H1 (cell line): Measurements from ENCODE around the gene TBC1D30. TPM values are rescaled to one million over a fixed set of nuclear protein-coding genes. Genes with fewer than 3 reads are reported as not detected.

ENCODE experiments used
- CTCF ChIA-PET: fragments of 300-600 bp; sonication (Branson Sonifier 250); formaldehyde crosslinking; loops from one replicate; lab custom pipeline; 2021; ENCODE audit not compliant: partially characterized antibody; lab: Charles Lee
- POLR2A ChIA-PET: fragments of 300-600 bp; sonication (Branson Sonifier 250); formaldehyde crosslinking; loops from one replicate; lab custom pipeline; 2021; ENCODE audit warnings: inconsistent platforms; ENCODE audit not compliant: partially characterized antibody; lab: Charles Lee
- DNase-seq, 2 experiments: peaks; one replicate each; pipeline versions ENCODE4 v3.0.0 to v3.0.0-alpha.2; 2010 to 2022; ENCODE audit warnings: low spot score in 2 of 2, low read depth in 1 of 2, mixed read lengths in 1 of 2
- FAIRE-seq: peaks from 2 replicates; lab custom pipeline; 2011; peaks lifted over from hg19 to GRCh38; lab: Jason Lieb, UNC
- H2AFZ ChIP-seq: 2 replicates; pipeline ENCODE4 v1.8.1; 2012; ENCODE audit warnings: low read length, inconsistent platforms
- H2AK5ac ChIP-seq: 2 replicates; pipeline ENCODE4 v1.6.1; 2013; ENCODE audit warnings: low read depth, low read length
- H2BK120ac ChIP-seq: replicated peaks from 2 replicates; pipeline ENCODE3; 2013; ENCODE audit warnings: low read depth, low read length, inconsistent platforms
- H2BK12ac ChIP-seq: 2 replicates; pipeline ENCODE4 v1.6.1; 2013; ENCODE audit warnings: low read depth, low read length
- H2BK15ac ChIP-seq: 2 replicates; pipeline ENCODE4 v1.6.1; 2013; ENCODE audit warnings: low read length
- H2BK20ac ChIP-seq: 2 replicates; pipeline ENCODE4 v1.6.1; 2013; ENCODE audit warnings: low read length
- H2BK5ac ChIP-seq: 2 replicates; pipeline ENCODE4 v1.6.1; 2013; ENCODE audit warnings: low read depth, low read length
- H3K14ac ChIP-seq: 2 replicates; pipeline ENCODE4 v1.6.1; 2013; ENCODE audit warnings: inconsistent platforms; ENCODE audit not compliant: insufficient read length
- H3K18ac ChIP-seq: 2 replicates; pipeline ENCODE4 v1.6.1; 2013; ENCODE audit warnings: low read length; ENCODE audit errors: extremely low read depth
- H3K23ac ChIP-seq: 2 replicates; pipeline ENCODE4 v1.6.1; 2013; ENCODE audit warnings: inconsistent platforms; ENCODE audit not compliant: insufficient read length
- H3K23me2 ChIP-seq: 2 replicates; pipeline ENCODE4 v1.6.1; 2013; ENCODE audit warnings: low read depth, low read length
- H3K27ac ChIP-seq: 2 replicates; pipeline ENCODE4 v1.6.1; 2011; ENCODE audit warnings: low read depth, low read length, inconsistent platforms
- H3K27me3 ChIP-seq, 4 experiments: replicated peaks in 1 of 4; 1 replicate in 1 of 4; 2 replicates in 3 of 4; pipeline versions ENCODE4 v1.6.1 to v1.8.1; 2011 to 2013; ENCODE audit warnings: low read length in 3 of 4, mild to moderate bottlenecking in 3 of 4, inconsistent platforms in 2 of 4, mixed read lengths in 2 of 4, moderate library complexity in 1 of 4; ENCODE audit not compliant: control insufficient read depth in 3 of 4, insufficient read depth in 3 of 4; ENCODE audit errors: extremely low read depth in 1 of 4
- H3K36me3 ChIP-seq, 4 experiments: 2 replicates each; pipeline versions ENCODE4 v1.6.1 to v1.8.1; 2011 to 2013; ENCODE audit warnings: mild to moderate bottlenecking in 4 of 4, low read length in 3 of 4, moderate library complexity in 2 of 4, control low read depth in 1 of 4, inconsistent platforms in 1 of 4; ENCODE audit not compliant: insufficient read depth in 4 of 4, control insufficient read depth in 2 of 4
- H3K4ac ChIP-seq: replicated peaks from 2 replicates; pipeline ENCODE3; 2013; ENCODE audit warnings: low read length, low read depth, mixed read lengths, inconsistent platforms; ENCODE audit not compliant: insufficient read length
- H3K4me1 ChIP-seq, 4 experiments: replicated peaks in 1 of 4; 1 replicate in 1 of 4; 2 replicates in 3 of 4; pipeline versions ENCODE4 v1.6.1 to v1.8.1; 2011 to 2013; ENCODE audit warnings: low read length in 3 of 4, inconsistent platforms in 2 of 4, mixed read lengths in 1 of 4; ENCODE audit not compliant: insufficient read depth in 4 of 4, control insufficient read depth in 3 of 4
- H3K4me2 ChIP-seq, 2 experiments: 2 replicates each; pipeline versions ENCODE4 v1.6.1 to v1.8.1; 2011 to 2013; ENCODE audit warnings: low read depth in 2 of 2, low read length in 2 of 2, control low read depth in 1 of 2, inconsistent platforms in 1 of 2, mild to moderate bottlenecking in 1 of 2; ENCODE audit not compliant: insufficient read depth in 1 of 2
- H3K4me3 ChIP-seq, 4 experiments: fragments of 200-600, 300-600 bp in 1 of 4; sonication (generic), shearing (Covaris generic), sonication (Bioruptor Twin) in 1 of 4; 2 replicates each; pipeline versions ENCODE4 v1.5.1 to v1.8.1; 2011 to 2016; ENCODE audit warnings: low read length in 4 of 4, low read depth in 3 of 4, control low read depth in 2 of 4, inconsistent platforms in 2 of 4, mild to moderate bottlenecking in 2 of 4, mixed read lengths in 1 of 4, moderate library complexity in 1 of 4; ENCODE audit not compliant: insufficient read depth in 2 of 4; ENCODE audit errors: extremely low read depth in 1 of 4
- H3K56ac ChIP-seq: replicated peaks from 2 replicates; pipeline ENCODE3; 2013; ENCODE audit warnings: low read depth, mild to moderate bottlenecking, mixed read lengths, low read length, inconsistent platforms; ENCODE audit not compliant: insufficient read length
- H3K79me1 ChIP-seq: 2 replicates; pipeline ENCODE4 v1.6.1; 2013; ENCODE audit warnings: low read depth, low read length, control low read depth
- H3K79me2 ChIP-seq, 2 experiments: 2 replicates each; pipeline versions ENCODE4 v1.6.1 to v1.8.1; 2012 to 2013; ENCODE audit warnings: low read length in 2 of 2, mild to moderate bottlenecking in 2 of 2, inconsistent platforms in 1 of 2; ENCODE audit not compliant: insufficient read depth in 2 of 2, control insufficient read depth in 1 of 2
- H3K9ac ChIP-seq, 4 experiments: replicated peaks in 1 of 4; 1 replicate in 1 of 4; 2 replicates in 3 of 4; pipeline versions ENCODE4 v1.6.1 to v1.8.1; 2011 to 2013; ENCODE audit warnings: low read depth in 3 of 4, low read length in 3 of 4, control low read depth in 2 of 4, mild to moderate bottlenecking in 2 of 4, moderate library complexity in 2 of 4, inconsistent platforms in 1 of 4; ENCODE audit errors: extremely low read depth in 1 of 4
- H3K9me3 ChIP-seq, 2 experiments: 2 replicates each; pipeline versions ENCODE4 v1.6.1 to v1.8.1; 2012 to 2013; ENCODE audit warnings: mild to moderate bottlenecking in 2 of 2, moderate library complexity in 2 of 2, control low read depth in 1 of 2, inconsistent platforms in 1 of 2, low read depth in 1 of 2, low read length in 1 of 2, mixed read lengths in 1 of 2; ENCODE audit not compliant: insufficient read depth in 2 of 2
- H4K20me1 ChIP-seq, 2 experiments: replicated peaks in 1 of 2; 2 replicates each; pipeline versions ENCODE3 to v1.8.1; 2011 to 2013; ENCODE audit warnings: inconsistent platforms in 2 of 2, low read length in 2 of 2, mild to moderate bottlenecking in 1 of 2; ENCODE audit not compliant: insufficient read depth in 2 of 2, control insufficient read depth in 1 of 2
- H4K5ac ChIP-seq: 2 replicates; pipeline ENCODE4 v1.6.1; 2013; ENCODE audit warnings: low read length, low read depth, mixed read lengths, inconsistent platforms; ENCODE audit not compliant: insufficient read length
- H4K8ac ChIP-seq: 2 replicates; pipeline ENCODE4 v1.8.0; 2013; ENCODE audit warnings: mild to moderate bottlenecking, moderate library complexity, low read length, inconsistent platforms; ENCODE audit not compliant: insufficient read depth; ENCODE audit errors: extremely low read depth
- H4K91ac ChIP-seq: replicated peaks from 2 replicates; pipeline ENCODE3; 2013; ENCODE audit warnings: low read length, mixed read lengths, inconsistent platforms; ENCODE audit not compliant: insufficient read length
- BACH1 ChIP-seq: IDR thresholded peaks from 2 replicates; pipeline ENCODE4 v1.6.1; 2012; ENCODE audit warnings: low read length, improper control_type of control experiment
- E2F6 ChIP-seq: IDR thresholded peaks from 2 replicates; pipeline ENCODE4 v1.6.1; 2012; ENCODE audit warnings: inconsistent platforms
- SUZ12 ChIP-seq: fragments of 200-600 bp; sonication (generic); IDR thresholded peaks from 2 replicates; pipeline ENCODE4 v1.6.1; 2012; ENCODE audit warnings: mild to moderate bottlenecking, inconsistent platforms, low read length, moderate library complexity, mixed read lengths
- USF2 ChIP-seq: IDR thresholded peaks from 2 replicates; pipeline ENCODE4 v1.6.1; 2011; ENCODE audit warnings: low read length, improper control_type of control experiment
- WGBS, 2 experiments: shearing (Covaris generic) in 1 of 2; methylation state at CpG; one replicate each; pipeline versions ENCODE4 v1.1.6 to v1.1.7; 2013 to 2015; ENCODE audit warnings: low lambda C conversion rate in 2 of 2, mixed read lengths in 2 of 2, inconsistent platforms in 1 of 2, low coverage in 1 of 2, missing lambda C conversion rate in 1 of 2; ENCODE audit not compliant: insufficient replicate concordance in 2 of 2, insufficient coverage in 1 of 2, insufficient read length in 1 of 2; ENCODE audit errors: extremely low coverage in 1 of 2, missing lambda C conversion rate in 1 of 2; 5-methylcytosine and 5-hydroxymethylcytosine counted together
- polyA plus RNA-seq, 7 experiments: library from polyadenylated mRNA; depleted of rRNA in 3 of 7; stranded (reverse) in 5 of 7; unstranded in 2 of 7; fragments of >200 nt in 5 of 7; fragments of 200-250 nt in 2 of 7; gene quantifications; 1 replicate in 5 of 7; 2 replicates in 1 of 7; 4 replicates in 1 of 7; pipeline versions ENCODE4 v1.2.1 to v1.2.3, GENCODE V29; 2011 to 2013; ENCODE audit warnings: missing spikeins in 2 of 7, mixed read lengths in 2 of 7
- total RNA-seq: library from RNA; stranded (reverse); fragmentation: NEBNext Ultra II Directional; extraction: Animal tissue kit (Norgen Biotek cat#: 25700); gene quantifications from 2 replicates; pipeline ENCODE4 v1.2.1, GENCODE V29; 2021

Gene TBC1D30
- total and polyA plus RNA-seq, 2 of the 8 experiments (the other 6 are each of a cell fraction or from before 2014, with no cell fraction given) = 2.8 to 5.5 TPM

- no peaks in the 10 kb centered on the region; a peak in 1 of 4 replicates for H3K9me3 ChIP-seq
- H4K5ac ChIP-seq = no peak overlapping the region
- H3K36me3 ChIP-seq = no peaks in the 10 kb centered on the region
- no peak overlapping the region for H3K27ac ChIP-seq
- DNase-seq = no peak
- no peaks in the 10 kb centered on the region for H3K4me1 ChIP-seq
- H4K20me1 ChIP-seq = no peaks in the 10 kb centered on the region
- H4K8ac ChIP-seq = no peak overlapping the region
- FAIRE-seq = no peak
- H3K27me3 ChIP-seq = no peaks in the 10 kb centered on the region
- H2BK5ac ChIP-seq = no peak overlapping the region
- H3K4ac ChIP-seq = no peak overlapping the region
- no peaks in the 10 kb centered on the region for H3K79me2 ChIP-seq
- H4K91ac ChIP-seq = no peak overlapping the region
- no peak overlapping the region for H2AK5ac ChIP-seq
- H3K4me3 ChIP-seq = no peak overlapping the region
- H3K79me1 ChIP-seq = no peaks in the 10 kb centered on the region
- H3K23ac ChIP-seq = no peak overlapping the region
- H2BK12ac ChIP-seq = no peak overlapping the region
- 86% methylated on average over 8 of the region's 8 CpGs; no CpG with 5 or more reads in 1 of the 2 experiments for WGBS, 2 experiments
- CTCF ChIA-PET = interaction anchor here (0.9 to 1.8 kb wide), 3 partner anchors 36 to 269 kb away, joined by 3 to 10 read pairs (median 4); no protein-coding TSS in a partner anchor
- H3K9ac ChIP-seq = no peak overlapping the region
- no peak overlapping the region for H2BK15ac ChIP-seq
- no peak overlapping the region for H3K14ac ChIP-seq
- H2BK120ac ChIP-seq = no peak overlapping the region
- no peak overlapping the region for H2AFZ ChIP-seq
- no peak overlapping the region for H3K56ac ChIP-seq
- no peak overlapping the region for H3K4me2 ChIP-seq
- no peak overlapping the region for H2BK20ac ChIP-seq
- POLR2A ChIA-PET = interaction anchor here (1.0 kb wide), 1 partner anchor 56 kb away, joined by 3 read pairs; no protein-coding TSS in a partner anchor
- H3K23me2 ChIP-seq = no peaks in the 10 kb centered on the region
- H3K18ac ChIP-seq = no peak overlapping the region
- TF ChIP-seq SUZ12 (no peak), E2F6 (no peak), BACH1 (no peak), USF2 (no peak)
Measured at GRCh38 chr12:64837427-64837826, 13.0 kb downstream of the TBC1D30 start.
